Stimulated activated memory B cell treated with anti-CD40 and anti-IgM and Interleukin-4, amounts not matched to agents 10 μg/mL and 1 μg/mL and 100 μg/mL, for 72 hours (primary cell): ENCODE measurements around the gene NTNG1.
"Not testable (repeated sequence)": the region's sequence is repeated elsewhere in the genome, so short reads cannot be mapped to it uniquely, and the experiment has no call there.

Experiments used
- ATAC-seq: fragments of 150-1000 bp; cut with Tn5 transposase; 2 replicates; pipeline ENCODE4 v1.10.0; 2021
- H3K27ac Mint-ChIP-seq: one replicate; pipeline ENCODE4 v1.8.0; 2022; ENCODE audit warnings: mild to moderate bottlenecking, mixed read lengths
- H3K27me3 Mint-ChIP-seq: one replicate; pipeline ENCODE4 v1.8.0; 2022; ENCODE audit warnings: mixed read lengths
- H3K36me3 Mint-ChIP-seq: one replicate; pipeline ENCODE4 v1.8.0; 2022; ENCODE audit warnings: mixed read lengths
- H3K4me1 Mint-ChIP-seq: one replicate; pipeline ENCODE4 v1.8.0; 2022; ENCODE audit warnings: mixed read lengths
- H3K4me3 Mint-ChIP-seq: one replicate; pipeline ENCODE4 v1.8.0; 2022; ENCODE audit warnings: mild to moderate bottlenecking, moderate library complexity, mixed read lengths
- H3K9me3 Mint-ChIP-seq: one replicate; pipeline ENCODE4 v1.8.0; 2022; ENCODE audit warnings: mixed read lengths

The NTNG1 gene

DNA sequence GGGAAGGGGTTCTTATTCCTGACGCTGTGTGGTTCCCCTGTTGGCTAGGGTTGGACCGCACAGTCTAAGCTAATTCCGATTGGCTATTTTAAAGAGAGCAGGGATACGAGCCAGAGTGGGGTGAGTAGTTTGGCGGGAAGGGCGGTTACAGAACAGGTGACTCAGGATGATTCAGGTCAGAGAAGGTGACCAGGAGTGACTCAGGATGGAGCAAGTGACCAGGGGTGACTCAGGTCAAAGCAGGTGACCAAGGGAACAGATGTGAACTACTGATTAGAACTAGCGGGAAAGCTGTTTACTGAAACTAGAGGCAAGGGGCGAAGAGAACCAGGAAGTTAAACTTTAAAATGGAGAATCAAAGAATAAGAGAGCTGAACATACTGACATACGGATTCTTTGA is 24.1 kb downstream of the NTNG1 start:
- not testable (repeated sequence) for H3K4me1 Mint-ChIP-seq, H3K9me3 Mint-ChIP-seq, H3K27ac Mint-ChIP-seq, ATAC-seq, H3K4me3 Mint-ChIP-seq, H3K27me3 Mint-ChIP-seq
- peaks cover 13% of the 10 kb centered on the region for H3K36me3 Mint-ChIP-seq

DNA sequence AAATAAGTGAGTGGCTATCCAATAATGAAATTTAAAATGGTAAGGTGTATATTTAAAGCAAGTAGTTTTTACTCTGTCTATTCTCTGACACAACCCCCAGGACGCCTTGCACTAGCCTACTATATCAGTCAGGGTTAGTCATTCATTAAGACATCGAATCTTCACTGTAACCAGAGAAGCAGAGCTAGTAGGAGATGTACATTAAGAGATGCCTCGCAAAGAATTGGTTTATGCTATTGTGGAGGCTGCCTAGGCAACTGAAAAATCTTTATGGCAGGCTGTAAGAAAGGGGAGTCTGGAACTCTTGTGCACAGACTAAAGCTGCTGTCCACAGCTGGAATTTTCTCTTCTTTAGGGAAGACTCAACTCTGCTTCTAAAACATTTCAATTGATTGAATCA is 28.8 kb downstream of the NTNG1 start:
- Mint-ChIP-seq H3K27ac (no peak overlapping the region), H3K9me3 (peaks cover 4% of the 10 kb centered on the region), H3K4me1 (peaks cover 7% of the 10 kb centered on the region), H3K27me3 (no peaks in the 10 kb centered on the region), H3K4me3 (no peak overlapping the region), H3K36me3 (peaks cover 5% of the 10 kb centered on the region)
- no peak for ATAC-seq

DNA sequence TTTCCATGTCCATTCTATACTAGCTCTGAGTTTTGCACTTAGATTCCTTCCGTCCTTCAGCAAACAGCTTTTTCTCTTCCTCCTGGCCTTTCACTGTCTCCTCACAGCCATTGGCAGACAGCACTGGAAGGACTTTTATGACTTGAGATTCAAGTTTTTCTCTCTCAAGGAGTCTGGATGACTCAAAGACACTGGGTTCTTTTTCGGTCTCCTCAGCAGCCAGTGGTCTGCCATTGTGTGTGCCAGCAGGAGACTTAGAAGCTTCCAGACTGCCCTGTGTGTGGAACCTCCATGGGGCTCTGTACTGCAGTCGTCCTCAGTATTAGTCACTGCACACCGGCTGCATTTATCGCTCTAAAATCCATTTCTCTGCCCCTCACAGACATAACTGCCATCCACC is 30.5 kb downstream of the NTNG1 start:
- Mint-ChIP-seq H3K27ac (no peak overlapping the region), H3K9me3 (no peaks in the 10 kb centered on the region), H3K4me3 (no peak overlapping the region), H3K4me1 (peaks cover 7% of the 10 kb centered on the region), H3K36me3 (no peaks in the 10 kb centered on the region), H3K27me3 (no peaks in the 10 kb centered on the region)
- no peak for ATAC-seq

DNA sequence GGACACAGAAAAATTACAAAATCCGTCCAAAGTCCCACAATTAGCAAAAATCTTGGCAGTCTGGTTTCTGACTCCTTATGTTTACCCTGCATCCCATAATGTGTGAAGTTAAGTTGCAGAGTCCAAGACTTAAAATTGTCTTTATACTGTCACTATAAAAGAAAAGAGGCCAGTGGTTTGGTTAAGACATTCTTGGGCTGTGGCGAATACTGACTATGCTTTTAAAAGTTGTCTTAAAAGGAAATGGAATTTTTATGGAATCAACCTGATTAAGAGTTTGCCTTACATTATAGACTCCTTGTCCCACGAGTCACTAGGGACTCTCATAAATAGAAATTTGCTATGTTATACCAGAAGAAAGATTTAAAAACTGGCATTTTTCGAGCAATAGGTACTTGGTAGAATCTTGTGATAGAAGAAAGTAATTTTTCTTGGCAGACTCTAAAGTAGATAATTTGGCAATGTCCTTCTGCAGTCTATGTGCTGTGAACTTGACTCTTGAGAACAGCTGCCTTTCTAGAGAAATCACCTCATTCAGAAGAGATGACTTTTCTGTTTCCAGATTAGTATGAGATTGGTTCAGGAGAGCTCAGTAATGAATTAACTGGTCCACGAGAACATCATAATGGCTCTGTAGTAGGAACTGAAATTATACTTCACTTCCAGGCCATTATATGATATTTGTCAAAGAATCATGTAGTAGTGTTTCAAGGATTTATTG is 31.8 kb downstream of the NTNG1 start:
- Mint-ChIP-seq H3K9me3 (no peaks in the 10 kb centered on the region), H3K4me3 (no peak overlapping the region), H3K27me3 (no peaks in the 10 kb centered on the region), H3K27ac (no peak overlapping the region), H3K36me3 (no peaks in the 10 kb centered on the region), H3K4me1 (peaks cover 7% of the 10 kb centered on the region)
- no peak for ATAC-seq

- Mint-ChIP-seq H3K4me3 (no peak overlapping the region), H3K27ac (no peak overlapping the region), H3K4me1 (no peaks in the 10 kb centered on the region), H3K27me3 (no peaks in the 10 kb centered on the region), H3K36me3 (no peaks in the 10 kb centered on the region), H3K9me3 (no peaks in the 10 kb centered on the region)
- no peak for ATAC-seq
These were observed 34.5 kb downstream of the NTNG1 start for GRCh38 chr1:107175102-107175909.

GRCh38 chr1:107181253-107181969 is 40.6 kb downstream of the NTNG1 start:
- Mint-ChIP-seq H3K36me3 (no peaks in the 10 kb centered on the region), H3K27me3 (no peaks in the 10 kb centered on the region), H3K4me3 (no peak overlapping the region), H3K27ac (no peak overlapping the region), H3K4me1 (no peaks in the 10 kb centered on the region), H3K9me3 (no peaks in the 10 kb centered on the region)
- no peak for ATAC-seq

- H3K9me3 Mint-ChIP-seq, result no peaks in the 10 kb centered on the region
- no peaks in the 10 kb centered on the region for H3K36me3 Mint-ChIP-seq
- H3K27me3 Mint-ChIP-seq, result no peaks in the 10 kb centered on the region
- no peak overlapping the region for H3K4me3 Mint-ChIP-seq
- H3K27ac Mint-ChIP-seq, result no peak overlapping the region
- H3K4me1 Mint-ChIP-seq, result no peaks in the 10 kb centered on the region
- ATAC-seq, result no peak
These were observed 42.2 kb downstream of the NTNG1 start for GRCh38 chr1:107183011-107183410.

DNA sequence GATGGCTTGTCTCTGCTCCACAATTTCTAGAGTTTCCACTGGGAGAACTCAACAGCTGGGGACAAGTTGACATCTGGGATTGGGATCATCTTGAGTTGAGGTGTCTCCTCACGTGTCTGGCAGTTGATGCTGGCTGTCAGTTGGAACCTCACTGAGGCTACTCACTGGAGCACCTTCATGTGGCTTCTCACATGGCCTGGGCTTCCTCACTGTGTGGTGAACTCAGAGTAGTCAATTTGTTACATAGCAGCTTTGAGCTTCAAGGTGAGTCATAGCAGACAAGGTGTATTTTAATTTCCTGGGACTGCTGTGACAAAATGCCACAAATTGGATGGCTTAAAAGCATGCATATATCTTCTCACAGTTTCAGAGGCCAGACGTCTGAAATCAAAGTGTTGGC is 44.0 kb downstream of the NTNG1 start:
- H3K4me1 Mint-ChIP-seq, result no peaks in the 10 kb centered on the region
- no peaks in the 10 kb centered on the region for H3K27me3 Mint-ChIP-seq
- no peak for ATAC-seq

DNA sequence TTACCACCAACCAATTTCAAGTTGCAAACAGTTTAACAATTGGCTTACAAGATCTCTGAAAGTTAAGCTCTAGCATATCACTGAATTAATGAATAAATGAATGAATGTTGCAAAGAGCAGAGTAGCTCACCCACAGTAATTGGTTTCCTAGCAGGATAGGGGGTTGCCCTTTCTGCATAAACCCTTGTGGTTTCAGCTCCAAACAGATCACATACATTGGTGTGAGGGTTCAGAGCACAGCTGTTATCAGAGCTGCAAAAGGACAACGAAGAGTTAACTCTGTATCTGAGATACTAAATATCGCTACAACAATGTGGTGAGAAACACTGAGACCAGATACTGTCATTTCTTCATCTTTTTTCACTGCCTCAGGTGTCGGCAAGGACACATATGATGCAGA is 46.6 kb downstream of the NTNG1 start:
- no peaks in the 10 kb centered on the region for H3K9me3 Mint-ChIP-seq

More for the DNA sequence above, 44.0 kb downstream of the NTNG1 start:
- H3K27ac Mint-ChIP-seq, result no peak overlapping the region
- no peaks in the 10 kb centered on the region for H3K9me3 Mint-ChIP-seq
- no peak overlapping the region for H3K4me3 Mint-ChIP-seq
- H3K36me3 Mint-ChIP-seq, result no peaks in the 10 kb centered on the region

GRCh38 chr1:107188160-107188559 is 47.3 kb downstream of the NTNG1 start:
- H3K36me3 Mint-ChIP-seq, result no peaks in the 10 kb centered on the region
- ATAC-seq, result no peak
- H3K27ac Mint-ChIP-seq, result no peak overlapping the region
- H3K27me3 Mint-ChIP-seq, result no peaks in the 10 kb centered on the region
- H3K9me3 Mint-ChIP-seq, result no peaks in the 10 kb centered on the region
- H3K4me3 Mint-ChIP-seq, result no peak overlapping the region
- H3K4me1 Mint-ChIP-seq, result no peaks in the 10 kb centered on the region

More for the DNA sequence above, 46.6 kb downstream of the NTNG1 start:
- ATAC-seq, result no peak
- no peaks in the 10 kb centered on the region for H3K4me1 Mint-ChIP-seq
- H3K36me3 Mint-ChIP-seq, result no peaks in the 10 kb centered on the region
- H3K27ac Mint-ChIP-seq, result no peak overlapping the region
- H3K27me3 Mint-ChIP-seq, result no peaks in the 10 kb centered on the region
- H3K4me3 Mint-ChIP-seq, result no peak overlapping the region

DNA sequence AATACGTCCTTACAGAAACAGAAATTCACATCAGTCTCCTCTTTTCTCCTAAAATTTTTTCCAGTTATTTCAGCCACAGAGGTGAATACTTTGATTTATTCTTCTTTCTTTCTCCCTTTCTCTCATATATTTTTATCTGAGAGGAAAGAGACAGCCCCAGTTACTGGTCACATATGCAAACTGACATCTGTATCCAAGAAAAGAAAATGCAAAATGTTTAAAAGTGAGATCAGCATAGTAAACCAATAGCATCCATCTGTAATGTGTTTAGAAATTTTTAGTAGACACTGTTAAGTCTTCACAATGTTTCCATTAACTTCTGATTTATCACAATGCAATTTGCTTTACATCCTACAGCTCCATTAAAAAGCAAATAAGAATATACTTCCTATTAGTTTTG is 53.5 kb downstream of the NTNG1 start:
- H3K4me3 Mint-ChIP-seq, result no peak overlapping the region
- ATAC-seq, result no peak
- H3K36me3 Mint-ChIP-seq, result no peaks in the 10 kb centered on the region
- H3K27ac Mint-ChIP-seq, result no peak overlapping the region
- no peaks in the 10 kb centered on the region for H3K27me3 Mint-ChIP-seq
- no peaks in the 10 kb centered on the region for H3K4me1 Mint-ChIP-seq
- H3K9me3 Mint-ChIP-seq, result no peaks in the 10 kb centered on the region

DNA sequence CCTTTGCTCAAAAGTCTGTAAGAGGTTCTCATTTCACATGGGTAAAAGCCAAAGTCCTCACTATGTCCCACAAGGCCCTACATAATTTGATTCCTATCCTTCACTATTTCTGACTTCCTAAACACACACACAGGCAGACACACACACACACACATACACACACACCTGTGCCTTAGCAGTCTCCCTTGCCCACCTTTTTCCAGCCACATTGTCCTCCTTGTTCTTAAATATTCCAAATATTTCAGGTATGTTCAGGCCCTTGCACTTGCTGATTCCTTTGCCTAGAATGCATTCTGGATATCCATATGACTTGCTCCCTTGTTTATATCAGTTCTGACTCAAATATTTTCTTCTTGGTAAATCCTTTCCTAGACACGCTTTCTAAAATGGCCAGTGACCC is 54.6 kb downstream of the NTNG1 start:
- no peaks in the 10 kb centered on the region for H3K27me3 Mint-ChIP-seq
- H3K36me3 Mint-ChIP-seq, result no peaks in the 10 kb centered on the region
- no peaks in the 10 kb centered on the region for H3K4me1 Mint-ChIP-seq
- no peak overlapping the region for H3K4me3 Mint-ChIP-seq
- ATAC-seq, result no peak
- H3K27ac Mint-ChIP-seq, result no peak overlapping the region
- no peaks in the 10 kb centered on the region for H3K9me3 Mint-ChIP-seq

DNA sequence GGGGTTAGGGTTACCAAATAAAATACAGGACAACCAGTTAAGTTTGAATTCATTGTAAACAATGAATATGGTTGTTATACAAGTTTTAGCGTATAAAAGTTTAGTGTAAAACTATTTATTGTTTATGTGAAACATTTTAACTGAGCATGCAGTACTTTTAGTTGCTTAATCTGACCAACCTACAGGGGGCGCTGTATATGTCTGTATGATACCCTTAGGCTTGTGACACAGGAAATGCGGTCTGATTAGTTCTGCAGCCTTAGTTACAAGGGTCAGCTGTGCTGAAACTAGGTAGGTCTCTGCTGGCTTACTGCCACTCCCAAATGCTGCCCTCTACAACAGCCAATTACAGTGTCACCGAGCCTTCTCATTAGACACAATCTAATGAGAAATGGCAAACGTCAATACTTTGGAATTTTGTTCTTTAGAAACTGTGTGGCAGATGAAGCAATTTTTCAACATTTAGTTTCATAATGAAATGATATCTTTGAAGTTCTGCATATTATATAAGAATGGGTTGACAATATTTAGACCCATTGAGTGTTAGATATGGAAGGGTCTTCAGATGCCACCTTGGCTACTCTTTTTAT is 56.2 kb downstream of the NTNG1 start:
- Mint-ChIP-seq H3K27ac (no peak overlapping the region), H3K36me3 (peaks cover 7% of the 10 kb centered on the region), H3K27me3 (no peaks in the 10 kb centered on the region), H3K4me1 (no peaks in the 10 kb centered on the region), H3K4me3 (no peak overlapping the region), H3K9me3 (peaks cover 4% of the 10 kb centered on the region)
- ATAC-seq, result peak; percentile 80

DNA sequence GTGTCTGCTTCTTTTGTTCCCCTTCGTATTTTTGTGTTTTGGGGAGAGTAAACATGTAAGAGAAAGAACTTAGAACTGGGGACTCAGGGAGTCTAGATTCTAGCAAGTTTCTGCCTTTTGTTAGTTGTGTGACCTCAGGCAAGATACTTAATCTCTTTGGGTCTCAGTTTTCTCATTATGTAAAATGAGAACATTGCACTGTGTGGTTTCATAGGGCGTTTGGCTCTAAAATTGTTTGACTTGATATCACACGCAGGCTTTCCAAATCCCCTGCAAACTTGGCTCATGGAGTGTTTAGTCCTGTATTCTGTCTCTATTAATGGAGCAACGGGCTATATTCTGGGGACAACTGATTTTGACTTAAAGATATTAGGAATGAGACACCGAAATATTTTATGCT is 57.7 kb downstream of the NTNG1 start:
- no peaks in the 10 kb centered on the region for H3K27me3 Mint-ChIP-seq
- H3K9me3 Mint-ChIP-seq, result peaks cover 7% of the 10 kb centered on the region

GRCh38 chr1:107200631-107201030 is 59.8 kb downstream of the NTNG1 start:
- Mint-ChIP-seq H3K4me1 (no peaks in the 10 kb centered on the region), H3K27me3 (no peaks in the 10 kb centered on the region)
- no peak for ATAC-seq

More for the DNA sequence above, 57.7 kb downstream of the NTNG1 start:
- Mint-ChIP-seq H3K4me1 (no peaks in the 10 kb centered on the region), H3K36me3 (peaks cover 15% of the 10 kb centered on the region), H3K27ac (no peak overlapping the region), H3K4me3 (no peak overlapping the region)
- no peak for ATAC-seq

More at GRCh38 chr1:107200631-107201030, 59.8 kb downstream of the NTNG1 start:
- Mint-ChIP-seq H3K27ac (no peak overlapping the region), H3K9me3 (peaks cover 7% of the 10 kb centered on the region), H3K4me3 (no peak overlapping the region), H3K36me3 (peaks cover 15% of the 10 kb centered on the region)
